NCI-H510A treated with DMSO at 0.1 percent for 48 hours (cell line): ENCODE results near the gene PAPPA.

Experiments used
- DNase-seq: peaks from one replicate; lab custom pipeline; 2025; lab: John Stamatoyannopoulos, UW

PAPPA gene

GRCh38 chr9:116349684-116350083 lies 196.1 kb downstream of the PAPPA start:
- no peak for DNase-seq

- DNase-seq, result no peak
Measured at GRCh38 chr9:116350213-116350612, 196.6 kb downstream of the PAPPA start.

GRCh38 chr9:116352958-116353357 lies 199.4 kb downstream of the PAPPA start:
- no peak for DNase-seq

- peak; percentile 91 for DNase-seq
Measured at GRCh38 chr9:116355153-116355921, 201.7 kb downstream of the PAPPA start.

GRCh38 chr9:116358251-116358650 lies 204.7 kb downstream of the PAPPA start:
- DNase-seq, result no peak

GRCh38 chr9:116360016-116360415 lies 206.4 kb downstream of the PAPPA start:
- no peak for DNase-seq

- DNase-seq, result no peak
Measured at GRCh38 chr9:116360989-116361388, 207.4 kb downstream of the PAPPA start.

- DNase-seq, result peak; percentile 16
Measured at GRCh38 chr9:116361547-116361946, 208.0 kb downstream of the PAPPA start.

- DNase-seq, result no peak
Measured at GRCh38 chr9:116362493-116362892, 208.9 kb downstream of the PAPPA start.

- peak; percentile 33 for DNase-seq
Measured at GRCh38 chr9:116365056-116365471, 211.5 kb downstream of the PAPPA start.

- DNase-seq, result no peak
Measured at GRCh38 chr9:116366241-116366640, 212.7 kb downstream of the PAPPA start.

- no peak for DNase-seq
Measured at GRCh38 chr9:116368680-116369079, 215.1 kb downstream of the PAPPA start.

- DNase-seq, result no peak
Measured at GRCh38 chr9:116369706-116370105, 216.1 kb downstream of the PAPPA start.

GRCh38 chr9:116370556-116370955 lies 217.0 kb downstream of the PAPPA start:
- DNase-seq, result no peak

GRCh38 chr9:116372081-116372673 lies 218.6 kb downstream of the PAPPA start:
- DNase-seq, result no peak

- no peak for DNase-seq
Measured at GRCh38 chr9:116372786-116373185, 219.2 kb downstream of the PAPPA start.

- no peak for DNase-seq
Measured at GRCh38 chr9:116377179-116377798, 223.7 kb downstream of the PAPPA start.

GRCh38 chr9:116378873-116379272 lies 225.3 kb downstream of the PAPPA start:
- DNase-seq, result no peak

- DNase-seq, result no peak
Measured at GRCh38 chr9:116379821-116380220, 226.2 kb downstream of the PAPPA start.

- DNase-seq, result no peak
Measured at GRCh38 chr9:116380496-116380995, 227.0 kb downstream of the PAPPA start.

GRCh38 chr9:116381350-116381749 lies 227.8 kb downstream of the PAPPA start:
- no peak for DNase-seq

- no peak for DNase-seq
Measured at GRCh38 chr9:116382053-116382452, 228.5 kb downstream of the PAPPA start.

GRCh38 chr9:116383133-116383532 lies 229.5 kb downstream of the PAPPA start:
- DNase-seq, result no peak
